Vagina (tissue), 2 donors: ENCODE data around the gene LMO1.

Experiments
- POLR2A ChIP-seq, 2 donors: fragments of 450-650 bp; IDR thresholded peaks; one replicate each; pipeline ENCODE4 v1.6.1; 2017; ENCODE audit warnings: antibody characterized with exemption in 2 of 2, mild to moderate bottlenecking in 2 of 2, moderate library complexity in 2 of 2
- TF ChIP-seq, protein P1 (sequence below), 3 experiments: fragments of 450-650 bp in 2 of 3; fragments of 200-600 bp in 1 of 3; sonication (generic) in 1 of 3; IDR thresholded peaks; one replicate each; pipeline ENCODE4 v1.5.1; 2017 to 2019; ENCODE audit warnings: antibody characterized with exemption in 3 of 3, mild to moderate bottlenecking in 2 of 3, moderate library complexity in 2 of 3

- TF ChIP-seq, protein P1, sequence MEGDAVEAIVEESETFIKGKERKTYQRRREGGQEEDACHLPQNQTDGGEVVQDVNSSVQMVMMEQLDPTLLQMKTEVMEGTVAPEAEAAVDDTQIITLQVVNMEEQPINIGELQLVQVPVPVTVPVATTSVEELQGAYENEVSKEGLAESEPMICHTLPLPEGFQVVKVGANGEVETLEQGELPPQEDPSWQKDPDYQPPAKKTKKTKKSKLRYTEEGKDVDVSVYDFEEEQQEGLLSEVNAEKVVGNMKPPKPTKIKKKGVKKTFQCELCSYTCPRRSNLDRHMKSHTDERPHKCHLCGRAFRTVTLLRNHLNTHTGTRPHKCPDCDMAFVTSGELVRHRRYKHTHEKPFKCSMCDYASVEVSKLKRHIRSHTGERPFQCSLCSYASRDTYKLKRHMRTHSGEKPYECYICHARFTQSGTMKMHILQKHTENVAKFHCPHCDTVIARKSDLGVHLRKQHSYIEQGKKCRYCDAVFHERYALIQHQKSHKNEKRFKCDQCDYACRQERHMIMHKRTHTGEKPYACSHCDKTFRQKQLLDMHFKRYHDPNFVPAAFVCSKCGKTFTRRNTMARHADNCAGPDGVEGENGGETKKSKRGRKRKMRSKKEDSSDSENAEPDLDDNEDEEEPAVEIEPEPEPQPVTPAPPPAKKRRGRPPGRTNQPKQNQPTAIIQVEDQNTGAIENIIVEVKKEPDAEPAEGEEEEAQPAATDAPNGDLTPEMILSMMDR (IDR thresholded peaks at IDR 0.05) = no peak
- TF ChIP-seq POLR2A (IDR thresholded peaks at IDR 0.05) = no peak
Measured at GRCh38 chr11:8289492-8289918, 25.8 kb upstream of the LMO1 start.
